Osteocyte (in vitro differentiated cells): Measurements from ENCODE around the gene AKAP6. TPM values are rescaled to one million over a fixed set of nuclear protein-coding genes. Genes with fewer than 3 reads are reported as not detected.

Source experiments
- DNase-seq: peaks from one replicate; pipeline ENCODE4 v3.0.0; 2021; ENCODE audit warnings: mixed read lengths; ENCODE audit not compliant: unreplicated experiment; ENCODE audit errors: extremely low spot score
- H3K27ac Mint-ChIP-seq: one replicate; pipeline ENCODE4 v1.8.0; 2021; ENCODE audit warnings: mild to moderate bottlenecking, mixed read lengths; ENCODE audit not compliant: unreplicated experiment
- H3K27me3 Mint-ChIP-seq: one replicate; pipeline ENCODE4 v1.8.0; 2021; ENCODE audit warnings: mixed read lengths; ENCODE audit not compliant: unreplicated experiment
- H3K36me3 Mint-ChIP-seq: one replicate; pipeline ENCODE4 v1.8.0; 2021; ENCODE audit warnings: mixed read lengths; ENCODE audit not compliant: unreplicated experiment
- H3K4me1 Mint-ChIP-seq: one replicate; pipeline ENCODE4 v1.8.0; 2021; ENCODE audit warnings: mixed read lengths; ENCODE audit not compliant: unreplicated experiment
- H3K4me3 Mint-ChIP-seq: one replicate; pipeline ENCODE4 v1.8.0; 2021; ENCODE audit warnings: mild to moderate bottlenecking, moderate library complexity, mixed read lengths; ENCODE audit not compliant: unreplicated experiment
- H3K9me3 Mint-ChIP-seq: one replicate; pipeline ENCODE4 v1.8.0; 2021; ENCODE audit warnings: mixed read lengths; ENCODE audit not compliant: unreplicated experiment
- CTCF ChIP-seq: fragments of 200-600 bp; sonication (generic); IDR thresholded peaks from 2 replicates; pipeline ENCODE4 v1.5.0; 2021; ENCODE audit warnings: antibody characterized with exemption, mild to moderate bottlenecking, moderate library complexity
- total RNA-seq: library from RNA; stranded (reverse); gene quantifications from 2 replicates; pipeline ENCODE4 v1.2.1, GENCODE V29; 2021

AKAP6 gene
- total RNA-seq, 1 donor from 2014 or later, result 4.1 TPM

GRCh38 chr14:32478050-32478449 lies 149.0 kb downstream of the AKAP6 start:
- H3K4me1 Mint-ChIP-seq, result peaks cover 36% of the 10 kb centered on the region
- H3K27me3 Mint-ChIP-seq, result no peaks in the 10 kb centered on the region
- no peak overlapping the region for H3K4me3 Mint-ChIP-seq
- H3K9me3 Mint-ChIP-seq, result no peaks in the 10 kb centered on the region
- no peak overlapping the region for H3K27ac Mint-ChIP-seq
- no peak for DNase-seq
- no peak for TF ChIP-seq CTCF
- H3K36me3 Mint-ChIP-seq, result no peaks in the 10 kb centered on the region

- DNase-seq, result no peak
- H3K27ac Mint-ChIP-seq, result peak overlapping the region; percentile 39
These were observed 151.2 kb downstream of the AKAP6 start for GRCh38 chr14:32480337-32480736.

DNA sequence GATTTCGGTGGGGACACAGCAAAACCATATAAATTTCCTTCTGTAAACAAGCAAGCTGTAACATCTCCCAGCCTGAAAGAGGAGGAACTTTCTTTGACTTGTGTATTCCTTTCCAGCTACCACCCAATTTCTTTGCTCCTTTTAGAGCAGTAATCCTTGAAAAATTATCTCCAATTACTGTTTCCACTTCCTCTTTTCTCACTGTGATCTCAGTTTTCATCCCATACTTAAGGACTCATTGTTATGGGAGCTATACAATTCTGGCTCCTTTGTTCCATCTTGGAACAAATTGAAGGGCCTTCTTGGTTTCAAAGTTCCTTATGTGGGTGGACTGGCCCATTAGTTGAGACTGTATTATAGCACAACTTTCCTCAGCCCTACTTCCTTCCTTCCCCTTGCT lies 152.6 kb downstream of the AKAP6 start:
- H3K36me3 Mint-ChIP-seq, result no peaks in the 10 kb centered on the region
- H3K4me3 Mint-ChIP-seq, result no peak overlapping the region
- no peak overlapping the region for H3K27ac Mint-ChIP-seq
- H3K9me3 Mint-ChIP-seq, result no peaks in the 10 kb centered on the region
- no peak for TF ChIP-seq CTCF
- H3K27me3 Mint-ChIP-seq, result no peaks in the 10 kb centered on the region
- no peak for DNase-seq
- H3K4me1 Mint-ChIP-seq, result peaks cover 13% of the 10 kb centered on the region

More at GRCh38 chr14:32480337-32480736, 151.2 kb downstream of the AKAP6 start:
- H3K36me3 Mint-ChIP-seq, result no peaks in the 10 kb centered on the region
- no peak overlapping the region for H3K4me3 Mint-ChIP-seq
- peaks cover 13% of the 10 kb centered on the region for H3K4me1 Mint-ChIP-seq
- TF ChIP-seq CTCF, result no peak
- H3K9me3 Mint-ChIP-seq, result no peaks in the 10 kb centered on the region
- H3K27me3 Mint-ChIP-seq, result no peaks in the 10 kb centered on the region

DNA sequence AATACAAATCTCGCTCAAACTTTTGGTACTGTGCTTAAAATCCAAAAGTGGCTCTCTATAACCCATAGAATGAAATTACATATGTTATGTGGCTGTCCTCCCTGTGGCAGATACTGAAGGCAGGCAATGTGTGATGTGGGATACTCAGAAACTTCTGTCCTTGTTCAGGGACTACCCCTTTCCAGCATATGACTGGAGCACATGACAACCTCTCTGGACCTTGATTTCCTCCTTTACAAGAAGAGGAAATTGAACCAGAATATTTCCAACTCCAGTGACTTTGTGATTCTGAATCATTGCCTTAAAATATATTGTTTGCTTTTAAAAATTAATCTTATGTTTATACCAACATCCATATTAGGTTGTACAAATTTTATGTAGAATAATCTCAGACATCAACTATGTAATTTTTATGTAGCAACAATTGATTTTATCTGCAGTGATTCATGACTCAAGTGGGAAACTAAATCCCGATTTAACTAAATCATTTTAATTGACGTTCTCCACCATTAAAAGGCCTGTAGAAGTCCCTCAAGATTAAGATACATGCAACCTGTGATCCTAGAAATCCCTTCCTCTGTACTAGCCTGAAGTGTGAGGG lies 162.4 kb downstream of the AKAP6 start:
- peaks cover 7% of the 10 kb centered on the region for H3K4me1 Mint-ChIP-seq
- no peak for TF ChIP-seq CTCF
- H3K4me3 Mint-ChIP-seq, result no peak overlapping the region
- H3K36me3 Mint-ChIP-seq, result no peaks in the 10 kb centered on the region
- H3K27me3 Mint-ChIP-seq, result no peaks in the 10 kb centered on the region
- no peak overlapping the region for H3K27ac Mint-ChIP-seq
- DNase-seq, result no peak
- H3K9me3 Mint-ChIP-seq, result no peaks in the 10 kb centered on the region

- Mint-ChIP-seq H3K27ac (no peak overlapping the region), H3K36me3 (no peaks in the 10 kb centered on the region), H3K27me3 (no peaks in the 10 kb centered on the region), H3K9me3 (no peaks in the 10 kb centered on the region), H3K4me1 (peaks cover 10% of the 10 kb centered on the region), H3K4me3 (no peak overlapping the region)
- DNase-seq, result no peak
- no peak for TF ChIP-seq CTCF
These were observed 163.4 kb downstream of the AKAP6 start for GRCh38 chr14:32492457-32492856.
